Endodermal cell (in vitro differentiated cells): Measurements from ENCODE around the gene RERE. TPM values are rescaled to one million over a fixed set of nuclear protein-coding genes. Genes with fewer than 3 reads are reported as not detected.
A peak's percentile ranks its signal among the peaks of the same experiment; 100 is the strongest.

Source experiments
- DNase-seq: peaks from one replicate; pipeline ENCODE4 v3.0.0-alpha.2; 2017
- H3K27ac ChIP-seq: 2 replicates; pipeline ENCODE4 v1.5.1; 2013; ENCODE audit warnings: mild to moderate bottlenecking, low read depth, low read length, moderate library complexity
- H3K27me3 ChIP-seq: 2 replicates; pipeline ENCODE4 v1.6.1; 2013; ENCODE audit warnings: mild to moderate bottlenecking, low read length, moderate library complexity; ENCODE audit not compliant: insufficient read depth, control insufficient read depth, poor library complexity, severe bottlenecking
- H3K36me3 ChIP-seq: 2 replicates; pipeline ENCODE4 v1.7.0; 2013; ENCODE audit warnings: mild to moderate bottlenecking, low read length, moderate library complexity; ENCODE audit not compliant: control insufficient read depth, insufficient read depth
- H3K4me1 ChIP-seq: one replicate; pipeline ENCODE4 v1.7.0; 2013; ENCODE audit warnings: low read length; ENCODE audit not compliant: control insufficient read depth, insufficient read depth
- H3K4me3 ChIP-seq: 2 replicates; pipeline ENCODE4 v1.5.1; 2013; ENCODE audit warnings: mild to moderate bottlenecking, low read length, moderate library complexity
- H3K9ac ChIP-seq: 2 replicates; pipeline ENCODE4 v1.6.1; 2013; ENCODE audit warnings: mild to moderate bottlenecking, low read length, moderate library complexity; ENCODE audit not compliant: poor library complexity, severe bottlenecking; ENCODE audit errors: extremely low read depth
- H3K9me3 ChIP-seq: 2 replicates; pipeline ENCODE4 v1.6.1; 2013; ENCODE audit warnings: mild to moderate bottlenecking, low read length, moderate library complexity; ENCODE audit not compliant: control insufficient read depth
- H3K27ac Mint-ChIP-seq: 2 replicates; pipeline ENCODE4 v1.8.0; 2020; ENCODE audit warnings: mixed read lengths
- H3K27me3 Mint-ChIP-seq: 2 replicates; pipeline ENCODE4 v1.8.0; 2021; ENCODE audit warnings: mild to moderate bottlenecking, mixed read lengths; ENCODE audit not compliant: insufficient read depth
- H3K36me3 Mint-ChIP-seq: 2 replicates; pipeline ENCODE4 v1.8.0; 2020; ENCODE audit warnings: low read depth, mixed read lengths
- H3K4me1 Mint-ChIP-seq: 2 replicates; pipeline ENCODE4 v1.8.0; 2020; ENCODE audit warnings: mixed read lengths
- H3K4me3 Mint-ChIP-seq: 2 replicates; pipeline ENCODE4 v1.8.0; 2020; ENCODE audit warnings: mild to moderate bottlenecking, moderate library complexity, mixed read lengths
- H3K9me3 Mint-ChIP-seq: 2 replicates; pipeline ENCODE4 v1.8.0; 2020; ENCODE audit warnings: mild to moderate bottlenecking, mixed read lengths
- CTCF ChIP-seq: fragments of 200-600 bp; sonication (generic); conservative IDR thresholded peaks from 2 replicates; pipeline ENCODE4 v1.5.0; 2021; ENCODE audit warnings: antibody characterized with exemption, mild to moderate bottlenecking
- WGBS, 2 experiments: methylation state at CpG; one replicate each; pipeline versions ENCODE4 v1.1.5 to v1.1.7; 2013; ENCODE audit warnings: missing lambda C conversion rate in 2 of 2, mixed read lengths in 1 of 2; ENCODE audit not compliant: insufficient coverage in 1 of 2, insufficient read length in 1 of 2; 5-methylcytosine and 5-hydroxymethylcytosine counted together
- total RNA-seq, 2 donors: library from RNA; stranded (reverse); fragmentation: NEBNext Ultra II Directional in 1 of 2; extraction: Animal tissue kit (Norgen Biotek cat#: 25700) in 1 of 2; gene quantifications; 2 replicates in 1 of 2; 3 replicates in 1 of 2; pipeline ENCODE4 v1.2.1, GENCODE V29; 2021

Gene RERE
- total RNA-seq, 2 donors from 2014 or later, result 159 to 179 TPM

- H3K27ac Mint-ChIP-seq, result no peak overlapping the region
- Histone ChIP-seq H3K27ac (no peak overlapping the region), H3K4me3 (no peak overlapping the region), H3K4me1 (peaks cover 10% of the 10 kb centered on the region), H3K9me3 (no peaks in the 10 kb centered on the region), H3K9ac (no peak overlapping the region), H3K27me3 (no peaks in the 10 kb centered on the region), H3K36me3 (peaks cover 26% of the 10 kb centered on the region)
- no peak for TF ChIP-seq CTCF
- peaks cover 16% of the 10 kb centered on the region for H3K36me3 Mint-ChIP-seq
- H3K27me3 Mint-ChIP-seq, result no peaks in the 10 kb centered on the region
- peaks cover 54% of the 10 kb centered on the region for H3K4me1 Mint-ChIP-seq
- DNase-seq, result no peak
- no peaks in the 10 kb centered on the region for H3K9me3 Mint-ChIP-seq
- WGBS, 2 experiments, result 90 to 93% methylated on average over 3 of the region's 3 CpGs
- H3K4me3 Mint-ChIP-seq, result no peak overlapping the region
Measured at GRCh38 chr1:8458607-8459006, 358.8 kb downstream of the RERE start.

GRCh38 chr1:8457760-8458381, 359.6 kb downstream of the RERE start:
- Mint-ChIP-seq H3K4me3 (no peak overlapping the region), H3K36me3 (peaks cover 16% of the 10 kb centered on the region), H3K27ac (no peak overlapping the region), H3K9me3 (no peaks in the 10 kb centered on the region), H3K27me3 (no peaks in the 10 kb centered on the region), H3K4me1 (peaks cover 47% of the 10 kb centered on the region)
- DNase-seq, result no peak
- Histone ChIP-seq H3K4me3 (no peak overlapping the region), H3K9ac (no peak overlapping the region), H3K27ac (no peak overlapping the region), H3K27me3 (no peaks in the 10 kb centered on the region), H3K9me3 (no peaks in the 10 kb centered on the region), H3K4me1 (peaks cover 10% of the 10 kb centered on the region), H3K36me3 (peaks cover 26% of the 10 kb centered on the region)
- 97 to 98% methylated on average over 4 to 7 of the region's 7 CpGs for WGBS, 2 experiments
- no peak for TF ChIP-seq CTCF

- Mint-ChIP-seq H3K4me3 (no peak overlapping the region), H3K4me1 (peaks cover 41% of the 10 kb centered on the region), H3K27me3 (no peaks in the 10 kb centered on the region), H3K36me3 (peaks cover 12% of the 10 kb centered on the region), H3K27ac (peak overlapping the region; percentile 69), H3K9me3 (no peaks in the 10 kb centered on the region)
- H3K4me3 ChIP-seq, result no peak overlapping the region
- H3K36me3 ChIP-seq, result peaks cover 22% of the 10 kb centered on the region
- DNase-seq, result no peak
- WGBS, 2 experiments, result 86% methylated on average over 1 of the region's 1 CpG; no CpG with 5 or more reads in 1 of the 2 experiments
- no peak for TF ChIP-seq CTCF
- no peaks in the 10 kb centered on the region for H3K9me3 ChIP-seq
- no peak overlapping the region for H3K27ac ChIP-seq
- no peak overlapping the region for H3K9ac ChIP-seq
- H3K27me3 ChIP-seq, result no peaks in the 10 kb centered on the region
- H3K4me1 ChIP-seq, result peaks cover 6% of the 10 kb centered on the region
Measured at GRCh38 chr1:8456991-8457390, 360.4 kb downstream of the RERE start.
